ENCODE data around the gene POLR2F. TPM values are rescaled to one million over a fixed set of nuclear protein-coding genes. Genes with fewer than 3 reads are reported as not detected.

Gene POLR2F
- total RNA-seq, 1 donor from 2014 or later: 204 TPM

GRCh38 chr22:37931893-37932389 is 21.6 kb upstream of the POLR2F start:
- Histone ChIP-seq H3K36me3 (peaks cover 44 to 46% of the 10 kb centered on the region in 2 donors), H3K9me3 (no peaks in the 10 kb centered on the region), H3K4me3 (no peak overlapping the region), H3K4me1 (peaks cover 4 to 15% of the 10 kb centered on the region in 2 donors), H3K27me3 (no peaks in the 10 kb centered on the region), H3K27ac (no peak overlapping the region)
- TF ChIP-seq, protein P1, sequence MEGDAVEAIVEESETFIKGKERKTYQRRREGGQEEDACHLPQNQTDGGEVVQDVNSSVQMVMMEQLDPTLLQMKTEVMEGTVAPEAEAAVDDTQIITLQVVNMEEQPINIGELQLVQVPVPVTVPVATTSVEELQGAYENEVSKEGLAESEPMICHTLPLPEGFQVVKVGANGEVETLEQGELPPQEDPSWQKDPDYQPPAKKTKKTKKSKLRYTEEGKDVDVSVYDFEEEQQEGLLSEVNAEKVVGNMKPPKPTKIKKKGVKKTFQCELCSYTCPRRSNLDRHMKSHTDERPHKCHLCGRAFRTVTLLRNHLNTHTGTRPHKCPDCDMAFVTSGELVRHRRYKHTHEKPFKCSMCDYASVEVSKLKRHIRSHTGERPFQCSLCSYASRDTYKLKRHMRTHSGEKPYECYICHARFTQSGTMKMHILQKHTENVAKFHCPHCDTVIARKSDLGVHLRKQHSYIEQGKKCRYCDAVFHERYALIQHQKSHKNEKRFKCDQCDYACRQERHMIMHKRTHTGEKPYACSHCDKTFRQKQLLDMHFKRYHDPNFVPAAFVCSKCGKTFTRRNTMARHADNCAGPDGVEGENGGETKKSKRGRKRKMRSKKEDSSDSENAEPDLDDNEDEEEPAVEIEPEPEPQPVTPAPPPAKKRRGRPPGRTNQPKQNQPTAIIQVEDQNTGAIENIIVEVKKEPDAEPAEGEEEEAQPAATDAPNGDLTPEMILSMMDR (IDR thresholded peaks at IDR 0.05): no peak
- no peak for DNase-seq (ENCODE audit: low spot score in 2 of 2)
- intact Hi-C loops (cut with DNase I): loop anchor here (5.0 kb wide), 1 partner anchor 40 kb away; no protein-coding TSS in a partner anchor

GRCh38 chr22:37932401-37932800 is 21.1 kb upstream of the POLR2F start:
- TF ChIP-seq, protein P1 (IDR thresholded peaks at IDR 0.05): no peak
- Histone ChIP-seq H3K36me3 (peaks cover 44 to 46% of the 10 kb centered on the region in 2 donors), H3K4me3 (no peak overlapping the region), H3K27me3 (no peaks in the 10 kb centered on the region), H3K27ac (peak overlapping the region; percentile 33 to 75), H3K9me3 (no peaks in the 10 kb centered on the region), H3K4me1 (peaks cover 4 to 15% of the 10 kb centered on the region in 2 donors)
- intact Hi-C loops (cut with DNase I): loop anchor here (5.0 kb wide), 1 partner anchor 40 kb away; no protein-coding TSS in a partner anchor
- DNase-seq (ENCODE audit: low spot score in 2 of 2): no peak

- DNase-seq (ENCODE audit: low spot score in 2 of 2): no peak
- Histone ChIP-seq H3K4me3 (no peak overlapping the region), H3K27me3 (no peaks in the 10 kb centered on the region), H3K9me3 (no peaks in the 10 kb centered on the region), H3K36me3 (peaks cover 44 to 47% of the 10 kb centered on the region in 2 donors), H3K4me1 (peaks cover 4 to 15% of the 10 kb centered on the region in 2 donors), H3K27ac (peak overlapping the region; percentile 33 to 75)
- TF ChIP-seq, protein P1 (IDR thresholded peaks at IDR 0.05): no peak
- intact Hi-C loops (cut with DNase I): loop anchor here (1.0 to 5.0 kb wide), 2 partner anchors 27 to 41 kb away; partner anchors contain the start of gene MICALL1
Observed at GRCh38 chr22:37932821-37933578, 20.5 kb upstream of the POLR2F start.

GRCh38 chr22:37933711-37934376 is 19.7 kb upstream of the POLR2F start:
- intact Hi-C loops (cut with DNase I): loop anchor here (1.0 to 5.0 kb wide), 3 partner anchors 28 to 117 kb away; partner anchors contain the start of gene MICALL1
- peaks cover 4 to 15% of the 10 kb centered on the region in 2 donors for H3K4me1 ChIP-seq
- no peaks in the 10 kb centered on the region for H3K9me3 ChIP-seq
- TF ChIP-seq, protein P1 (IDR thresholded peaks at IDR 0.05): peak; percentile 96 to 99 (median 98)
- no peak overlapping the region for H3K4me3 ChIP-seq
- H3K36me3 ChIP-seq: peaks cover 38 to 46% of the 10 kb centered on the region in 2 donors
- peak overlapping the region; percentile 33 to 75 for H3K27ac ChIP-seq
- peak; percentile 75 to 95 for DNase-seq (ENCODE audit: low spot score in 2 of 2)
- H3K27me3 ChIP-seq: no peaks in the 10 kb centered on the region

GRCh38 chr22:37940698-37941376 is 12.7 kb upstream of the POLR2F start:
- Histone ChIP-seq H3K36me3 (peaks cover 46 to 58% of the 10 kb centered on the region in 2 donors), H3K9me3 (no peaks in the 10 kb centered on the region), H3K4me1 (no peaks in the 10 kb centered on the region), H3K4me3 (no peak overlapping the region), H3K27ac (no peak overlapping the region), H3K27me3 (no peaks in the 10 kb centered on the region)
- TF ChIP-seq, protein P1 (IDR thresholded peaks at IDR 0.05): no peak
- no peak for DNase-seq (ENCODE audit: low spot score in 2 of 2)
- intact Hi-C loops (cut with DNase I): no loop called here

Data from ascending aorta (tissue), 2 donors.